CD4-positive, alpha-beta T cell treated with Interleukin-12 subunit alpha and Interleukin-12 subunit beta, for 1 hour (primary cell): ENCODE measurements around the gene EFNA5.
"Not testable (repeated sequence)": the region's sequence is repeated elsewhere in the genome, so short reads cannot be mapped to it uniquely, and the experiment has no call there.

Source experiments
- DNase-seq: peaks from one replicate; pipeline ENCODE4 v3.0.0-alpha.2; 2020

The EFNA5 gene

DNA sequence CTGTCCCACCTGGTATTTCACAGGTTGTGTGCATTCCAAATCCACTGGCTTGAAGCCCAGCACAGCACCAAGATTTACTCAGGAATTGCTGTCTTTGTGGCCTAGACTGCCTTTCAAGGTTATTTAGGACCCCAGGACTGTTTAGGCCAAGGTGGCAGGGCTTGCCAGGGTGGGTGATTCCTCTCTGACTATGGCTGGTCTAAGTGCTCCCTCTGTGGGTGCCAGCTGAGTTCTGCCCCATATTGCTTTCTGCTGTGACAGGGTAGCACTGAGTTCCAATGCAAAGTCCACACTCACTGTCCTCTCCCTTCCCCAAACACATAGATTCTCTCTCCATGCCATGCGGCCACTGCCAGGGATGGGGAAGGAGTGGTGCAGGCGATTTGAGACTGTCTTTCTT lies 318.2 kb downstream of the EFNA5 start:
- DNase-seq: no peak

DNA sequence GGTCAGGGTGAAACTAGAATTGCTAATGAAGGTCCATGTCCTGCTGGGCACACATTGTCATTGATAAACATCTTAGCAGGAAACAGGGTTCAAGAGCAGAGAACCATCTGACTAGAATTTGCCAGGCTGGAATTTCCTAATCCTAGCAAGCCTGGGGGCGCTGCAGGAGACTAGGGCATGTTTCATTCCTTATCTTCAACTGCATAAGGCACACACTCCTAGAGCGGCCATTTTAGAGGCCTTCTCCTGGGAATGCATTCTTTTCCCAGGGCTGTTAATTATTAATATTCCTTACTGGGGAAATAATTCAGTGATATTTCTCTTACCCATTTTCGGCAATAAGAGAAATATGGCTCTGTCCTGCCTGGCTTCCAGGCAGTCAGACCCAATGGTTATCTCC lies 324.2 kb downstream of the EFNA5 start:
- DNase-seq: not testable (repeated sequence)

DNA sequence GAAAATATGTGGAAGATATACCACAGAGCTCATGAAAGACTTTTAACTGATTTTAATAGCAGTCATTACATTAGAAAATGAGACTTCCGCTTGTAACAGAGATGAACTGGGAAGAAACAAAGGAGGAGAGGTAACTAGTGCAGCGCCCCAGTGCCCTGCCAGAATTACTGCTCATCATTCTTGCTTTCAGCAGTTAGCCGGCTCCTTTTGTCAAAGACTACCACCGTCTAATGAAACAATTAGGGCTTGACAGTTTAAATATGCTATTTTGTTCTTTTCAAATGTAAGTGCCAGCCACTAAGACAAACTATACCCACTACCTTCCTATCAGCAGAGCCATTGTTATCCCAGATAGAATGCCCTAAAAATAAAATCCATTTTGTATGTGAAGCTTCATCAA lies 328.4 kb downstream of the EFNA5 start:
- DNase-seq: no peak

DNA sequence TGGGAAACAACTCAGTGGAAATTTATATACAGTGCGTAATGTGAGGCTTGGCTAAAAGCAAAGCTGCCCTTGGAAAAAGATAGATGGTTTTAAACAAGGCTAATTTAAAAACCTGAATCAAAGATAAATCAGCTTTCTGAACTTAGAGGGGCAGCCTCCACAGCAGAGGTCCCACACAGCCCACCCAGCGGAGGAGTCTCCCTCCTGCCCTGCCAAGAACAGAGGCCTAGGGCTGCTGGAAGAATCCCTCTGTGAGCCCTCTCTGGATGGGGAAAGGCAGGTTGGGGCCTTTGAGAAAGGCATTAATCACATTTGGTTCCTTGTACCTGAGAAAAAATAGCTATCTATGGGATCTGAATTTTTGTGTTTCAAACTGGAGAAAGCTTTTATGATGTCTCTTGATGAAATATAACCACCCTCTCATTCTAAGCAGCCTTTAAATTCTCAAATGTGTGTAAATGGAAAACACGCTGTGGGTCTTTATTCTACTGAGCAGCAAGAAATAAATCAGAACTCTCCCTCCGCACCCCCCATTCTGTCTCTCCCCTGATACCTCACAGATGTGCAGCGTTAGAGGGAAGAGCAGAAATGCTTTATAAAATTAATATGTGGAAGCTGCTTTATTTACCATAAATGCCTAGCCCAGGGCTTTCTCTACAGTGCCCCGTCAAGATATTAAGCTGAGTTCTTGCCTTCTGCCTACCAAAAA lies 329.2 kb downstream of the EFNA5 start:
- DNase-seq: no peak

GRCh38 chr5:107340631-107341030 lies 330.1 kb downstream of the EFNA5 start:
- DNase-seq: no peak

- DNase-seq: no peak
Measured at GRCh38 chr5:107338335-107338734, 332.4 kb downstream of the EFNA5 start.

DNA sequence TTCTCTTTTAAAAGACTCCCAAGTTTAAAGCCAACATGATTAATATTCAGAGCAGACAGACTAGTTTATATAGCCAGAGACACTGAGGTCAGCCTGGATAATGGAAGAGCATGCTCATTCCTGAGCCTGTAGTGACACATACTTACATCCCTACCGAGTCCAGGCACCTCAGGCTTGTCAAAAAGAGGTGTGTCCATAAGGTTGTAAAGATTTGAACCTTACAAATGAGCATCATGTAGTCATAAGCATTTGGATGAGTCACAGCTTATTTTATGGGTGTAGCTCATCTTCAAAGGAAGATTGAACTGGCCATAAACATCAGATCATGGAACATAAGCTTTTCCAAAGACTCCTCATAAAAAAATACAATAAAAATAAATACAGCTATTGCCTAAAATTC lies 333.5 kb downstream of the EFNA5 start:
- DNase-seq: no peak

- no peak for DNase-seq
Measured at GRCh38 chr5:107331882-107332281, 338.9 kb downstream of the EFNA5 start.

- no peak for DNase-seq
Measured at GRCh38 chr5:107331312-107331711, 339.4 kb downstream of the EFNA5 start.

GRCh38 chr5:107330903-107331302 lies 339.8 kb downstream of the EFNA5 start:
- no peak for DNase-seq

- no peak for DNase-seq
Measured at GRCh38 chr5:107329850-107330249, 340.9 kb downstream of the EFNA5 start.
